ENCODE results near the gene CBFA2T3. TPM values are rescaled to one million over a fixed set of nuclear protein-coding genes. Genes with fewer than 3 reads are reported as not detected.

The CBFA2T3 gene
- total and polyA plus RNA-seq, 2 of the 13 experiments (the other 11 are each of a cell fraction or from before 2014, with no cell fraction given): 0.05 TPM; not detected in 1

DNA sequence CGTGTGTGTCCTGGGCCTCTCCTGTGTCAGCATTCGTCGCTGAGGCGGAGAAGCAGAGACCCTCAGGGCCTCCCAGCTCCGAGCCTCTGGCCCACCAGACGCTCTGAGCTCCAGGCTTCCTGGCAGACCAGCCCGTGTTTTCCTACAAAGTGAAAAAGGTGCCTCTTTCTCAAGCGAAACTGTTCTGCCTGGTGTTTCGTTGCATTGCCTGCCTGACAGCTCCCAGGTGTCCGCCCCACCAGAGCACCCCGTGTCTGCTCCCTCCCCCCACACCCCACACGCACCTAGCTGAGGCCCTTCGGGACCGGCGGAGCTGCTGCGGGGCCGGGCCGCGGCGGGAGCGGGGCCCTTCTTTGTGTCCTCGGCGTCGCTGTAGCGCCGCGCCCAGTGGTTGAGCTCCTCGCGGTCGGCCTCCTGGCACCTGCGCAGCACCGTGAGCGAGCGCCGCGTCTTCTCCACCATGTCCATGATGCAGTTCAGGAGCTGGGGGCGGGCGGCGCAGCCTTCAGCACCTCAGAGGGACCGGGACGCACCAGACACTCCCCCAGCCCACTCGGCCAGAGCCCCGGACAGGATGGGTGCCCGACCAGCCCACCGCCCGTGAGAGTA is 95.9 kb downstream of the CBFA2T3 start (continued):
- TF ChIP-seq, protein P1, sequence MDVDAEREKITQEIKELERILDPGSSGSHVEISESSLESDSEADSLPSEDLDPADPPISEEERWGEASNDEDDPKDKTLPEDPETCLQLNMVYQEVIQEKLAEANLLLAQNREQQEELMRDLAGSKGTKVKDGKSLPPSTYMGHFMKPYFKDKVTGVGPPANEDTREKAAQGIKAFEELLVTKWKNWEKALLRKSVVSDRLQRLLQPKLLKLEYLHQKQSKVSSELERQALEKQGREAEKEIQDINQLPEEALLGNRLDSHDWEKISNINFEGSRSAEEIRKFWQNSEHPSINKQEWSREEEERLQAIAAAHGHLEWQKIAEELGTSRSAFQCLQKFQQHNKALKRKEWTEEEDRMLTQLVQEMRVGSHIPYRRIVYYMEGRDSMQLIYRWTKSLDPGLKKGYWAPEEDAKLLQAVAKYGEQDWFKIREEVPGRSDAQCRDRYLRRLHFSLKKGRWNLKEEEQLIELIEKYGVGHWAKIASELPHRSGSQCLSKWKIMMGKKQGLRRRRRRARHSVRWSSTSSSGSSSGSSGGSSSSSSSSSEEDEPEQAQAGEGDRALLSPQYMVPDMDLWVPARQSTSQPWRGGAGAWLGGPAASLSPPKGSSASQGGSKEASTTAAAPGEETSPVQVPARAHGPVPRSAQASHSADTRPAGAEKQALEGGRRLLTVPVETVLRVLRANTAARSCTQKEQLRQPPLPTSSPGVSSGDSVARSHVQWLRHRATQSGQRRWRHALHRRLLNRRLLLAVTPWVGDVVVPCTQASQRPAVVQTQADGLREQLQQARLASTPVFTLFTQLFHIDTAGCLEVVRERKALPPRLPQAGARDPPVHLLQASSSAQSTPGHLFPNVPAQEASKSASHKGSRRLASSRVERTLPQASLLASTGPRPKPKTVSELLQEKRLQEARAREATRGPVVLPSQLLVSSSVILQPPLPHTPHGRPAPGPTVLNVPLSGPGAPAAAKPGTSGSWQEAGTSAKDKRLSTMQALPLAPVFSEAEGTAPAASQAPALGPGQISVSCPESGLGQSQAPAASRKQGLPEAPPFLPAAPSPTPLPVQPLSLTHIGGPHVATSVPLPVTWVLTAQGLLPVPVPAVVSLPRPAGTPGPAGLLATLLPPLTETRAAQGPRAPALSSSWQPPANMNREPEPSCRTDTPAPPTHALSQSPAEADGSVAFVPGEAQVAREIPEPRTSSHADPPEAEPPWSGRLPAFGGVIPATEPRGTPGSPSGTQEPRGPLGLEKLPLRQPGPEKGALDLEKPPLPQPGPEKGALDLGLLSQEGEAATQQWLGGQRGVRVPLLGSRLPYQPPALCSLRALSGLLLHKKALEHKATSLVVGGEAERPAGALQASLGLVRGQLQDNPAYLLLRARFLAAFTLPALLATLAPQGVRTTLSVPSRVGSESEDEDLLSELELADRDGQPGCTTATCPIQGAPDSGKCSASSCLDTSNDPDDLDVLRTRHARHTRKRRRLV (CRISPR knock-in tag; IDR thresholded peaks at IDR 0.05): no peak
- TF ChIP-seq NKX3-1 (CRISPR knock-in tag; IDR thresholded peaks at IDR 0.05): no peak

DNA sequence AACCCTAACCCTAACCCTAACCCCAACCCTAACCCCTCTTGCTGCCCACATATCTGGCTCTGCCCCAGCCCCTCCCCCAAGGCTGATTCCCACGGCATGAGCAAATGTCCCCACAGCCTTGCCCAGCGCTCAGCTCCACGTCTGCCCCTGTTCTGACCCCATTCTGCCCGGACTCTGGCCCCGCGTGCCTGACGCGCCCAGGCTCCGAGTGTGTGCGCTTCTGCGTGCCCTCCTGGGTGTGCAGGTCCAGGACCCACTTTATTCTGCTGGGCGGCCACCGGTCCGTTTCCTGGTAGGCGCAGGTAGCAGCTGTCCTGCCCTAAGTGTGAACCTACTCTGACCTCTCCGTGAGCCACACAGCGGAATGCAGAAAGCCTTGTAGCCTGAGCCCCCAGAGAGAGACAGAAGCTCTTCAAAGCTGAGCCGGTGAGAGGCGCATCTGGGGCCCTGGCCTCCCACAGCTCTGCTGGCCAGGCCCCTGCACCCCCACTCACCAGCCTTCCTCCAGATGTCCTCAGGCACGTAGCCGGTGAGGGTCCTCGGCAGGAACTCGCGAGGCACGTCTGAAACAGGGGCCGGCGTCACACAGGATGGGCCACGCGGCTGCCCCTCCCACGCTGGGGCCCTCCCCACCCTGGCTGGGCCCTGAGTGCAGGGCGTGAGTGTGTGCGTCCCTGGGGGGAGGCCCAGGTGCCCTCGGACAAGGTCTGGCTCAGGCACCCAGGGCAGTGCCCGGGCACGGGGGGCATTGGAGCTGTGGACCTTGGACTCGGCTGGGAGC is 96.6 kb downstream of the CBFA2T3 start:
- Histone ChIP-seq H3K27me3 (ENCODE audit: control insufficient read depth in 1 of 2, insufficient read depth in 2 of 2, low read length in 2 of 2) (peaks cover 34 to 96% of the 10 kb centered on the region in 2 experiments; a peak in 4 of 5 replicates), H3K79me2 (ENCODE audit: insufficient read depth, low read length) (no peaks in the 10 kb centered on the region), H3K4me3 (replicated peaks in 1 of 3; ENCODE audit: insufficient read depth in 1 of 3, low read depth in 2 of 3, low read length in 3 of 3) (peak overlapping the region in 1 of 3 experiments; percentile 56; a peak in 2 of 6 replicates), H3K4me1 (ENCODE audit: insufficient read depth, low read length) (peaks cover 24% of the 10 kb centered on the region), H3K36me3 (replicated peaks in 1 of 2; ENCODE audit: control insufficient read depth in 1 of 2, insufficient read depth in 2 of 2, low read length in 2 of 2) (no peaks in the 10 kb centered on the region), H3K27ac (ENCODE audit: extremely low read length, insufficient read depth, low read length) (no peak overlapping the region), H3K9ac (ENCODE audit: insufficient read depth, low read depth, low read length) (no peak overlapping the region), H2AFZ (ENCODE audit: low read length) (no peak overlapping the region), H3K9me3 (ENCODE audit: low read length) (no peaks in the 10 kb centered on the region), H4K20me1 (ENCODE audit: insufficient read depth, low read length) (peaks cover 3% of the 10 kb centered on the region; the same call in 1 of the 2 replicates), H3K4me2 (ENCODE audit: low read depth, low read length) (peak overlapping the region; percentile 48)
- no peak for FAIRE-seq
- POLR2A ChIA-PET: interaction anchor here (1.4 kb wide), 1 partner anchor 24 kb away, joined by 5 read pairs; the partner anchor contains the start of genes GALNS and TRAPPC2L
- peak; percentile 33 for ATAC-seq
- in situ Hi-C loops (cut with HindIII; ENCODE audit: extremely low pct_ligation_motif_present, low pct_unique_long_range_greater_than_20kb) (no loop called here), intact Hi-C loops (cut with micrococcal nuclease; ENCODE audit: unreplicated experiment) (no loop called here)
- WGBS (ENCODE audit: low lambda C conversion rate): 2% methylated on average over 6 of the region's 36 CpGs
- CTCF ChIA-PET (ENCODE audit: low intra/inter-chr PET ratio, low total read pairs): no interaction called here
- no peak for DNase-seq (ENCODE audit: low spot score)
- no TSS peak for BruUV-seq (replicated peaks)
- TF ChIP-seq TOPORS (CRISPR knock-in tag; IDR thresholded peaks at IDR 0.05): no peak
- TF ChIP-seq, protein P2, sequence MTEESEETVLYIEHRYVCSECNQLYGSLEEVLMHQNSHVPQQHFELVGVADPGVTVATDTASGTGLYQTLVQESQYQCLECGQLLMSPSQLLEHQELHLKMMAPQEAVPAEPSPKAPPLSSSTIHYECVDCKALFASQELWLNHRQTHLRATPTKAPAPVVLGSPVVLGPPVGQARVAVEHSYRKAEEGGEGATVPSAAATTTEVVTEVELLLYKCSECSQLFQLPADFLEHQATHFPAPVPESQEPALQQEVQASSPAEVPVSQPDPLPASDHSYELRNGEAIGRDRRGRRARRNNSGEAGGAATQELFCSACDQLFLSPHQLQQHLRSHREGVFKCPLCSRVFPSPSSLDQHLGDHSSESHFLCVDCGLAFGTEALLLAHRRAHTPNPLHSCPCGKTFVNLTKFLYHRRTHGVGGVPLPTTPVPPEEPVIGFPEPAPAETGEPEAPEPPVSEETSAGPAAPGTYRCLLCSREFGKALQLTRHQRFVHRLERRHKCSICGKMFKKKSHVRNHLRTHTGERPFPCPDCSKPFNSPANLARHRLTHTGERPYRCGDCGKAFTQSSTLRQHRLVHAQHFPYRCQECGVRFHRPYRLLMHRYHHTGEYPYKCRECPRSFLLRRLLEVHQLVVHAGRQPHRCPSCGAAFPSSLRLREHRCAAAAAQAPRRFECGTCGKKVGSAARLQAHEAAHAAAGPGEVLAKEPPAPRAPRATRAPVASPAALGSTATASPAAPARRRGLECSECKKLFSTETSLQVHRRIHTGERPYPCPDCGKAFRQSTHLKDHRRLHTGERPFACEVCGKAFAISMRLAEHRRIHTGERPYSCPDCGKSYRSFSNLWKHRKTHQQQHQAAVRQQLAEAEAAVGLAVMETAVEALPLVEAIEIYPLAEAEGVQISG (CRISPR knock-in tag; IDR thresholded peaks at IDR 0.05): peak; percentile 19; the same call in 1 of the 2 replicates
- TF ChIP-seq ZNF274 (CRISPR knock-in tag; IDR thresholded peaks at IDR 0.05): no peak
- no peak for TF ChIP-seq ZNF619 (CRISPR knock-in tag; IDR thresholded peaks at IDR 0.05)
- no peak for TF ChIP-seq CEBPG (CRISPR knock-in tag; IDR thresholded peaks at IDR 0.05)
- TF ChIP-seq, protein P3, sequence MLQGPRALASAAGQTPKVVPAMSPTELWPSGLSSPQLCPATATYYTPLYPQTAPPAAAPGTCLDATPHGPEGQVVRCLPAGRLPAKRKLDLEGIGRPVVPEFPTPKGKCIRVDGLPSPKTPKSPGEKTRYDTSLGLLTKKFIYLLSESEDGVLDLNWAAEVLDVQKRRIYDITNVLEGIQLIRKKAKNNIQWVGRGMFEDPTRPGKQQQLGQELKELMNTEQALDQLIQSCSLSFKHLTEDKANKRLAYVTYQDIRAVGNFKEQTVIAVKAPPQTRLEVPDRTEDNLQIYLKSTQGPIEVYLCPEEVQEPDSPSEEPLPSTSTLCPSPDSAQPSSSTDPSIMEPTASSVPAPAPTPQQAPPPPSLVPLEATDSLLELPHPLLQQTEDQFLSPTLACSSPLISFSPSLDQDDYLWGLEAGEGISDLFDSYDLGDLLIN (CRISPR knock-in tag; IDR thresholded peaks at IDR 0.05; ENCODE audit: borderline replicate concordance): 0 out of 2 replicates have a peak, but pooled peaks have one; percentile 49
- peak; percentile 67 for TF ChIP-seq ZNF501 (CRISPR knock-in tag; IDR thresholded peaks at IDR 0.05)
- 0 out of 2 replicates have a peak, but pooled peaks have one; percentile 37 for TF ChIP-seq SATB2 (CRISPR knock-in tag; IDR thresholded peaks at IDR 0.05)
- peak; percentile 31; the same call in 1 of the 2 replicates for TF ChIP-seq HOXA3 (CRISPR knock-in tag; IDR thresholded peaks at IDR 0.05)

Data from HepG2 (cell line).